ENCODE results near the gene ADNP2.

The ADNP2 gene

GRCh38 chr18:80137976-80138375 is 28.9 kb downstream of the ADNP2 start:
- CTCF ChIA-PET = interaction anchor here (0.6 to 1.2 kb wide), 4 partner anchors 16 to 796 kb away, joined by 3 to 8 read pairs (median 4); no protein-coding TSS in a partner anchor

GRCh38 chr18:80140455-80140985 is 31.5 kb downstream of the ADNP2 start:
- CTCF ChIA-PET = interaction anchor here (0.9 kb wide), 1 partner anchor 17 kb away, joined by 6 read pairs; no protein-coding TSS in a partner anchor
- POLR2A ChIA-PET = interaction anchor here (0.7 kb wide), 1 partner anchor 73 kb away, joined by 3 read pairs; no protein-coding TSS in a partner anchor
- H3K4me1 ChIP-seq (ENCODE audit: control insufficient read depth, insufficient read depth, low read length) = peaks cover 12% of the 10 kb centered on the region; the same call in 1 of the 2 replicates
- H3K27ac ChIP-seq (ENCODE audit: extremely low read depth, low read depth, low read length) = no peak overlapping the region
- peaks cover 31 to 51% of the 10 kb centered on the region in 2 experiments for H3K36me3 ChIP-seq (ENCODE audit: control insufficient read depth in 2 of 2, insufficient read depth in 1 of 2, low read length in 2 of 2)
- H3K4me3 ChIP-seq (ENCODE audit: low read depth, low read length) = no peak overlapping the region
- TF ChIP-seq ELK4 (IDR thresholded peaks at IDR 0.05; ENCODE audit: borderline replicate concordance, low read depth, low read length) = no peak
- TF ChIP-seq GFI1B (tag by site-specific recombination; IDR thresholded peaks at IDR 0.05) = no peak
- no peak for TF ChIP-seq GLIS1 (tag by site-specific recombination; IDR thresholded peaks at IDR 0.05)
- no peak for TF ChIP-seq ZSCAN23 (tag by site-specific recombination; IDR thresholded peaks at IDR 0.05)
- TF ChIP-seq ZNF24 (tag by site-specific recombination; IDR thresholded peaks at IDR 0.05) = no peak
- TF ChIP-seq ZNF146 (tag by site-specific recombination; IDR thresholded peaks at IDR 0.05) = no peak
- no peak for TF ChIP-seq ZBTB44 (tag by site-specific recombination; IDR thresholded peaks at IDR 0.05)
- no peak for TF ChIP-seq ZNF449 (tag by site-specific recombination; IDR thresholded peaks at IDR 0.05)
- no peak for TF ChIP-seq ZNF239 (tag by site-specific recombination; IDR thresholded peaks at IDR 0.05)
- TF ChIP-seq IKZF3 (tag by site-specific recombination; IDR thresholded peaks at IDR 0.05) = no peak
- no peaks in the 10 kb centered on the region for H3K9me3 ChIP-seq (ENCODE audit: control insufficient read depth, insufficient read depth, low read depth, low read length)

More at GRCh38 chr18:80137976-80138375, 28.9 kb downstream of the ADNP2 start:
- H3K36me3 ChIP-seq (ENCODE audit: control insufficient read depth in 2 of 2, insufficient read depth in 1 of 2, low read length in 2 of 2) = peaks cover 50 to 77% of the 10 kb centered on the region in 2 experiments
- TF ChIP-seq SCRT2 (tag by site-specific recombination; IDR thresholded peaks at IDR 0.05) (no peak), ZNF248 (tag by site-specific recombination; IDR thresholded peaks at IDR 0.05) (no peak), ZNF701 (tag by site-specific recombination; IDR thresholded peaks at IDR 0.05) (no peak), ZBTB26 (tag by site-specific recombination; optimal IDR thresholded peaks at IDR 0.05) (no peak), ZNF571 (tag by site-specific recombination; IDR thresholded peaks at IDR 0.05) (no peak), ZNF26 (tag by site-specific recombination; IDR thresholded peaks at IDR 0.05) (no peak), ZNF548 (tag by site-specific recombination; IDR thresholded peaks at IDR 0.05) (no peak), ZSCAN5A (tag by site-specific recombination; IDR thresholded peaks at IDR 0.05) (no peak), ZNF366 (tag by site-specific recombination; conservative IDR thresholded peaks at IDR 0.05) (no peak), ZNF560 (tag by site-specific recombination; IDR thresholded peaks at IDR 0.05; ENCODE audit: borderline replicate concordance) (no peak), ZNF23 (tag by site-specific recombination; IDR thresholded peaks at IDR 0.05; ENCODE audit: borderline replicate concordance) (no peak), ZNF155 (tag by site-specific recombination; IDR thresholded peaks at IDR 0.05) (no peak), ZNF530 (tag by site-specific recombination; IDR thresholded peaks at IDR 0.05; ENCODE audit: low read depth) (no peak), OVOL3 (tag by site-specific recombination; IDR thresholded peaks at IDR 0.05) (no peak)
- no peaks in the 10 kb centered on the region for H3K9me3 ChIP-seq (ENCODE audit: control insufficient read depth, insufficient read depth, low read depth, low read length)
- POLR2A ChIA-PET = no interaction called here
- no peak overlapping the region for H3K4me3 ChIP-seq (ENCODE audit: low read depth, low read length)
- H3K4me1 ChIP-seq (ENCODE audit: control insufficient read depth, insufficient read depth, low read length) = 0 out of 2 replicates have a peak, but pooled peaks cover under 1% of the 10 kb centered on the region
- H3K27ac ChIP-seq (ENCODE audit: extremely low read depth, low read depth, low read length) = no peak overlapping the region

All from HEK293 (cell line).